GM21367 (cell line): ENCODE results near the gene RPLP1.

Source experiments
- ATAC-seq: cut with Tn5 transposase; IDR thresholded peaks from one replicate; pipeline ENCODE4 v1.9.1; 2021; ENCODE audit not compliant: unreplicated experiment

Gene RPLP1

DNA sequence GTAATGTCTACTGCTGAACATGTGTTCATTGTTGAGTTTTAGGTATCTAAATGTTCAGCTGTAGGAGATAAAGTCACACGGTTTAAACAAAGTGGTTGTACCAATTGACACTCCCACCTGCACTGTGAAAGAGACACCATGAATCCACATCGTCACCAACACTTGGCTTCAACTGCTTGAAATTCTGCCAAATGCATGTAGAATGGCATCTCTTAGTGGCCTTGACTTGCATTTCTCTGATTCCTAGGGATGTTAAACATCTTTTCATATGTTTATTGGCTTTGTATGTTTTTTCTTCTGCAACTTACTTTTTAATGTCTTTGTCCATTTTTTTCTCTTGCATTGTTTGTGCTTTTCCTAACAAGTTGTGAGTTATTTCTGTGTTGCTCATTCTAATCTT, 43.4 kb downstream of the RPLP1 start:
- no peak for ATAC-seq

GRCh38 chr15:69497076-69497475, 44.5 kb downstream of the RPLP1 start:
- no peak for ATAC-seq

- no peak for ATAC-seq
Measured at GRCh38 chr15:69497667-69498066, 45.0 kb downstream of the RPLP1 start.

DNA sequence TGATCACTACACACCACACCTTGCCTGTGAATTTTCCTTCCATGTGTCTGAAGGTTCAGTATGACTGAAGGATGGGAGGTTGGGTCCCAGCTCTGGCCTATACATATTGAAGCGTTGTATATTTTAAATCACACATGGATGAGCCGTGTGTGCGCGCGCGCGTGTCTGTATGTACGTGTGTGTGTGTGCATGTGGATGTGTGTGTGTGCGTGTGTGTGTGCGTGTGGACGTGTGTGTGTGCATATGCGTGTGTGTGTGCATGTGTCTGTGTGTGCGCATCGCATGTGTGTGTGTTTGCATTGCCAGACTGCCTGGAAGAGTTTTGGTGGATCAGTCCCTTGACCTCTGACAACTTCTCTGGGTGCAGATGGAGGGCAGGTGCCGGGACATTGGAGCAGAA, 45.7 kb downstream of the RPLP1 start:
- ATAC-seq, result no peak

- no peak for ATAC-seq
Measured at GRCh38 chr15:69498987-69499386, 46.4 kb downstream of the RPLP1 start.

DNA sequence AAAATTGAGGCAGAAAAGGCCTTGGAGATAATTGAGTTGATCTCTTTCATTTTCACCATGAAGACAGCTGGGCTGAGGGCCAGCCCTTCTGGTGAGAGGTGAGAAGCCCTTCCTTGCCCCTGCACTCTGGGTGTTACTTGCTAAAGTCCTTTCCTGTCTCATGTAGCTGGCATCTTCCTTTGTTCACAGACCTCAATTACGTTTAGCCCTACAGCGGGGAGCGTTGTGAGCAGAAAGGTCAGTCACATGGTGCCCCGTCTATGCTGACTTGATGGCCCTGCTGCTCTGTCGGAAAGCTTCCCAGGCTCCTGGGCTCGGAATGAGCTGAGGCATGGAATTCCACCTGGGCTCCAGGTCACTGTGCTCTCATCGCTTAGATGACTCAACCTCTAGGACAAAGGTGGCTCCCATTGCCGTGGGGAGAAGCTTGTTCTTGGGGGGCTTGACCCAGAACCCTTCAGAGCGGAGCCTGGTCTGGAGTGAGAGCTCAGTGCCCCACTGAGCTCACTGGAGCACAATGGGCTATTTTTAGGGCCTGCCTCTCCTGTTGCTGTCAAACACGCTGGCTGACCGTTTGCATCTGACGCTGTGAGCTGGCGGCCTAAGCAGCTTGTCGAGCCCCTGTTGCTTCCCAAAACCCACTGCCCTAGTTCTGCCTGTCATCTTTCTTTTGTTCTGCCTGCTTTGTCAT, 47.0 kb downstream of the RPLP1 start:
- ATAC-seq, result no peak

- no peak for ATAC-seq
Measured at GRCh38 chr15:69500339-69500738, 47.7 kb downstream of the RPLP1 start.

GRCh38 chr15:69501456-69501855, 48.8 kb downstream of the RPLP1 start:
- no peak for ATAC-seq

DNA sequence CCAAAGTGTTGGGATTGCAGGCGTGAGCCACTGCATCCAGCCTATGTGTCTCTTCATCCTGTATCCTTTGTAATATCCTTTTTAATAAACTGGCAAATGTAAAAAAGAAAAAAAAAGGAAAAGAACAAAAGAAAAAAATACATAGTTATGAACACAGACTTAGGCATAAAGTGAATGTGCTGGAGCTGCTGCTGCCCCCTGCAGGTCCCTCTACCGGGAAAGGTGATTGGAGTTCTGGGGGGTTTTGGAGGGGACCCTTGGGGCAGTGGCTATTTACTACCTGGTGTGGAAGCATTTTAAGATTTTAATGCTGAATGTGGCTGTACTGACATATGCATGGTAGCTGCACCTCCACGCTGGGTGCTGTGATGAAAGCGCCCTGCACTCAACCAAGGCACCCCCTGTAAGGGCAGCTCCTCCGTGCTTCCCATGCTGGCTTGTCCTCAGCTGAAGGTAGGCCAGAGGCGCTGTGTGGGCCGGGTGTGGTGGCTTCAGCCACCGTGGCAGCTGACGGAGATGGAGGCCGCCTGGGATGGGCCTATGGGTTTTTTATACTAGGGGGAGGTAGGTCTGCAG, 49.9 kb downstream of the RPLP1 start:
- no peak for ATAC-seq

- no peak for ATAC-seq
Measured at GRCh38 chr15:69504352-69505040, 51.9 kb downstream of the RPLP1 start.
